Activated CD4-positive, alpha-beta T cell treated with anti-CD3 and anti-CD28 coated beads, Interleukin-2, amount 50 U/mL, for 24 hours (primary cell): Measurements from ENCODE around the gene FHIP1B.

Experiments
- DNase-seq, 2 donors: peaks; one replicate each; pipeline ENCODE4 v3.0.0-alpha.2; 2020; ENCODE audit warnings: low read depth in 1 of 2, low spot score in 1 of 2

The FHIP1B gene

GRCh38 chr11:6202041-6202440, 32.4 kb downstream of the FHIP1B start:
- DNase-seq: no peak

DNA sequence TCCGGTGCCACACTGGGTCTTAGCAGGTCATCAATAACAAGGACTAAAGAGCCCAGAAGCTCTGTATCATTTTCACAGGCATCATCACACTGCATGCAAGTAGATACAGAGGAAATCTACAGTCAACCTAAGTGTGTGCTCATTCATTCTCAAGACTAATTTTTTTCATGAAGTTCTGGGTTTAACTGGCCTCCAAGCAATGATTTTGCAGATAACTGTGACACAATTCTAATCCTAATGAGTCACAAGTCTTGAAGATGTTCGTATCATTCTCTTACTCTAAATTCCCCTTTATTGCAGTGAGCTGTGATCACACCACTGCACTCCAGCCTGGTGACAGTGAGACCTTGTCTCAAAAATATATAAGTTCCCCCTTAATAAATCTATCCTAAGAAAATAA, 33.0 kb downstream of the FHIP1B start:
- no peak for DNase-seq

GRCh38 chr11:6200975-6201374, 33.5 kb downstream of the FHIP1B start:
- DNase-seq: no peak

- DNase-seq: no peak
Measured at GRCh38 chr11:6199174-6199810, 35.1 kb downstream of the FHIP1B start, which contains the start of gene OR52W1. OR52W1 (plus strand) TSS chr11:6199224; CDS start chr11:6199224, 0 bp downstream.

- no peak for DNase-seq
Measured at GRCh38 chr11:6197466-6198200, 36.8 kb downstream of the FHIP1B start.

DNA sequence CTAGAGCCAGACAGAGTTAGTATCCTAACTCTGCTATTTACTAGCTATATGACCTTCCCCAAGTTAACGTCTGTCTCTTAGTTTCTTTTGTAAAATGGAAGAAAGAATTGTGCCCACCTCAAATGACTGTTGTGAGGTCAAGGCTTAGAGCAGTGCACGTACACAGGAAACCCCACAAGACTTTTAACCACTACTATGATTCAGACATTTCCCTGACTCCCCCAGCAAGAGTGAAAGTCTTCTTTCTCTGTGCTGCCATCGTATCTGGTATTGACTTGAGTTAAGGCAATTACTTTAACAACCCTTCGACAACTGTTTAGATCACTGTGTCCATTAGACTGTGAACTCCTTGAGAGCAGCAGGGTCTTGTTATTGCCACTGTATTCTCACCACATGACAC, 38.0 kb downstream of the FHIP1B start:
- no peak for DNase-seq

GRCh38 chr11:6194065-6194581, 40.3 kb downstream of the FHIP1B start:
- no peak for DNase-seq

DNA sequence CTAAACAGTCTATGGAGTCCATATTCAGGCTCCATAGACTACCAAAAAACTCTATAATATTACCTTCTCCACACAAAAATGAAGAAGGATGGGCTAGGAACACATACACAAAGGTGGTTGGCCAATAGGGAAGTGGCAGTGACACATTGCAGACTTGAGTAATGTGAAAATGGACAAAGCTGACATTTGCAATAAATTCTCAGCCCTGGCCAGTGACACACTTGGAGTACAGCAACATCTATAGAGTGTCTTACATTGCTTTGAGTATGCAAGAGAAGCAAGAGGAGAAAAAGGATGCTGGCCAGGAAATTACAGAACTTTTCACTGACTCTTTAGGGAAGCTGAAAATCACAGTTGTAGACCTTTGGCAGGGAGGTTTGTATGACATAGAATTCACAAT, 42.7 kb downstream of the FHIP1B start:
- DNase-seq: no peak

DNA sequence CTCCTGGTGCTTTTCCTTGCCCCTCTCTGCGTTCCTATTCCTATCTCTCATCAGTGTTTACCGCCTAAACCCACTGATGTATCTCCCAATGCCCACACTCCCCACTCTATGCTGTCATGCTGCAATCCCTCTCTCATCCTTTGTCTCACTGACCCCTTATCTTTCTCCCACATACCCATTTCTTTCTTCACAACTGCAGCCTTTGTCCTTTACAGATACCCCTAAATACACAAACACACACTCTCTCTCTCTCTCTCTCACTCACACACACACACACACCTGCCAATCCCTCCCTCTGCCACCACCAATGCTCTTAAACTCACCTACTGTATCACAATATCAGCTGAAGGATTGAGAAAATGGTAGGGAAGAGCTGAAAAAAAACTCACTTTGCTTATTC, 59.0 kb downstream of the FHIP1B start:
- no peak for DNase-seq

DNA sequence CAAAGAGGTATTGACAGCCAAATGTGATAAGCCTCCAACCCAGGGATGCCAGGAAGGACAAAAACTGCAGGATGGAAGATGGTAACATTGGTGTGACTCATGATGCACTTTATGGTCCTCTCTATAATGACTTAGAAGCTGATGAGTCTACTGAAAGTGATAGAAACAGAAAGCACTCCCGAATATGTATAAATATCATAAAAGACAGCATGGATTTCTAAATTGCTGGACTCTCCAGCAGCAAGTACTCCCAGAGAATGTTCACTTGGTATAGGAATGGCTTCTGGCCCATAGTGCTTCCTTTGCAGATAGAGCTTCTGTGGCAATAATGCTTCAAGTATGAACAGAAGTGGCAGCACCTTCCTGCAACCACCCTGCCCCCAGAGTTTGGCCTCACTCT, 64.2 kb downstream of the FHIP1B start, which contains the start of gene OR52B2:
Gene OR52B2 (minus strand): TSS at position 101 of the 400 bp plus-strand sequence. CDS start 0 bp downstream, at position 101.
- DNase-seq: no peak
